Renal cortical epithelial cell (primary cell): ENCODE data around the gene DLG2. TPM values are rescaled to one million over a fixed set of nuclear protein-coding genes. Genes with fewer than 3 reads are reported as not detected.
"Not testable (repeated sequence)": the region's sequence is repeated elsewhere in the genome, so short reads cannot be mapped to it uniquely, and the experiment has no call there.

ENCODE experiments used
- DNase-seq: peaks from one replicate; pipeline ENCODE4 v3.0.0-alpha.2; 2011; ENCODE audit warnings: low read depth
- total RNA-seq: library from RNA; depleted of rRNA; stranded (reverse); fragments of >200 nt; gene quantifications from 2 replicates; pipeline ENCODE4 v1.2.3, GENCODE V29; 2014

DLG2 gene
- total RNA-seq, 1 donor from 2014 or later, result 0.85 TPM

- DNase-seq, result no peak
Observed at GRCh38 chr11:84837402-84838069, 789.6 kb downstream of the DLG2 start.

GRCh38 chr11:84836371-84836770, 790.8 kb downstream of the DLG2 start:
- DNase-seq, result no peak

- DNase-seq, result no peak
Observed at GRCh38 chr11:84833488-84834088, 793.6 kb downstream of the DLG2 start.

DNA sequence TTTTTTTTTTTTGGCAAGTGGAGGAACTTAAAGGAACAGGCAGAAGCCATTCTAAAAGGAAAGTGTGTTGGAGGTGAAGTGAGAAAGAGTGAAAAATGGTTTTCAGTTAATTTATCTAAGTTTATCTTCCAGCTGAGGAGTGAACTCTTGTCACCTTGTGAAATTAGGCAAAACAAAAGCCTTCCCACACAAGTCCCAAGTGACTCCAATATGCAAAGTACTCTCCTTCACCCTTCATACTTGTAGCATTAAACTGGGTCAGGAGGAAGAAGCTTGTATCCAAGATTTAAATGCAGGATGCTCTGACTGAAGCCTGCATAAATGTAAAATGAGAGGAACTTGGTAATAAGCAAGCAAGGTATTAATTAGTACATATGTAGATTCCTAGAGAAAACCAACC, 796.8 kb downstream of the DLG2 start:
- no peak for DNase-seq

DNA sequence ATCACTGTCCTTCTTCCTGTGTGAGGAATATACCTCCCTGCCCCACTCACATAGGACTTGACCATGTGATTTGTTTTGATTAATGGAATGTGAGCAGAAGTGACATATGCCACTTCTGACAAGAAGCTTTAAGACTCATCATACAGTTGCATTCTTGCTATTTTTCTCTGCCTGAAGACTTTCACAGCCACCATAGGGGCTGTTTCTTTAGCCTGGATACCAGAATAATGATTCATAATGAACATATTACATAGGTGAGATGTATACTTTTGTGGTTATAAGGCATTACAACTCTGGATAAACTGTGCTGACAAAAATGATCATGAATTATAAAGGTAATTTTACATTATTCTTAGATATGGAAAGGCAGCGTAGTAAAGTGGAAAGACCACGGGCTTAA, 798.0 kb downstream of the DLG2 start:
- DNase-seq, result no peak

DNA sequence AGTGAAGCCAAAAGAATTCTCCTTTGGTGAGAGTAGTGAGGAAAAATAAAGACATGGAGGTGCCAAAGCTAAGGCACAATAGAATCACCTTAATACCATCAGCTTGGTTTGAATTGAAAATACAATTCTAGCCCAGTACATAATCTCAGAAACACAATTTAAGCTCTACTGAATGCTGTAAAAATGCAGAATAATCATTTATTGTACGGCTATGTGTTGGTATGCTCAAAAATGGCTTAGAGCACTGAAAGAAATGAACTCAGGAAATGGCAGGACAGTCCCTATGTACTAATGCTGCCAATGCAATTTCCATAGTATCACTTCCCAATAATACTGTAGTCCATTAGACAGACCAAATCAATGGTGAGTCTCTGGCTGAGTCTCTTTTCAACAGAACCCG, 798.5 kb downstream of the DLG2 start:
- no peak for DNase-seq

DNA sequence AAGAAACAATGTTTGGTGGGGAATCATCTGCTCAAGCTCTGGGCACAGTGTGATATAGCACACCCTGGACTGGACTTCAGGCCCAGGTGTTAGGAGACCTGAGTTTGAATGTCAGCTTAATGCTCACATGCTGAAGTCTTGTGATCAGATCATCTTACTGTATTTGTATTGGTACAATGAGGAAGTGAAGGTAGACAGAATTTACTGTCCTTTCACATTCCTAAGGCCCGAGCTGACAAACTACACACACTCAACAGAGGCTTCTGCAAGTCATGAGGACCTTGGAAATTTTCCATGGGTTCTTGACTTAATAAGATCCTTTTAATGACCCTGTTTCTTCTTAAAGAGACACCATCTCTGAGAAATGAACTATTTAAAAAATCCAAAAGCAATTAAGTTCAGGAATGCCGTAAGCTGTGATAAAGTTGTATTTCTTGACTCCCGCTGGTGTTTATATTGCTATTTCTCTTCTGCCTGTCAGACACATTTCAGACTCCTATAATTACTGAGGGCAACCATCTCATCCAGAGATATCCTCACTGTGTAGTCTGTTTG, 802.0 kb downstream of the DLG2 start:
- no peak for DNase-seq

DNA sequence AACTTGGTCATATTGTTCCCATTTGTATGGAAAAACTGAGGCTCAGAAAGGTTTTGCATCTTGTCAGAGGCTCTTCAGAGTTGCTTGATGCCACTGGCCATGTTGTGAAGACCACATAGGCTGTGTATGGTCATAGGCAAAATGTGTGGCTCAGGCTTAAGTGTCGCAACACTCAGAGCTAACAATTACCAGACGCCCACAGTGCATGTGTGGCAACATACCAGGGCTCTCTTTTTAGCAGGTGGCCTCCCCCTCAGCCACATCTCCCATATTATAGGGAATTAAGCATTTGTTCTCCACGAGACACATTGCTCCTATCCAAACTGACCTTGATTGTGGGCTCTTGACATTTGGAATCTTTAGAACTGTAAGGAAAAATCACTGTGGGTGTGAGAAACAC, 802.5 kb downstream of the DLG2 start:
- peak; percentile 31 for DNase-seq

DNA sequence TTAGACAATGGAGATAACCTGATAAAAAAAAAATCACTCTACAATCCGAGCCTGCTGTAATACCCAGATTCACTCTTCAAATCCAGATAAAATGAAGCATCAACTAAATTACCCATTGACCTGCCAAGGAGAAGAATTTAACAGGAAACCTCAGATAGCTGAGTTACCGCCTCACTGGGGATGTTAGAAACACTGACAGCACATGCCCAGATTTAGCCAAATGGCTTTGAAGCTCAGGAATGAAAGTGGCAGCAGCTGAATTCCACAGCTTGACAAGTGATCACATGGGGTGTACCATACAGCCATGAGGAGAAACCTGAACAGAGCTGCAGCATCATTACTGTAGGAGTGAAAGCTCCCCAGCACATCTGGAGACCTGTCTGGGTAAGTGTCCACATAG, 807.6 kb downstream of the DLG2 start:
- no peak for DNase-seq

DNA sequence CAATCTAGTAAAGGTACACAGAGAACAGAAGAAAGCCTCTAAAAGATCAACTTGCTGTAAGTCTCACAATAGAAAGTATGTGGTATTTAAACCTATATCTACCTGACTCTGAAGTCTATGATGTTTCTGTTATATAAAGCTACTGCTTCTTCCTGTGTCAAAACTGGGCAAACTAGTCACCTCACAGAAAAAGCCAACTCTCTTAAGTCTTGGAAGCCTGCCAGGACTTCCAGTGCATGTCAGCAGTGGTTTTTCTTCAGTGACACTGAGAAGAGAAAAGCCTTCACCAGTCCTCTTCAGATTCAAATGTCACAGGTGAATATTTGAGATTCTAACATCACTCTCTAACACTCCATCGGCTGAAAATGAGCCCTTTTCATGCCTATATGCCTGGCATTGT, 808.0 kb downstream of the DLG2 start:
- DNase-seq, result peak; percentile 22

GRCh38 chr11:84817998-84818397, 809.1 kb downstream of the DLG2 start:
- peak; percentile 29 for DNase-seq

DNA sequence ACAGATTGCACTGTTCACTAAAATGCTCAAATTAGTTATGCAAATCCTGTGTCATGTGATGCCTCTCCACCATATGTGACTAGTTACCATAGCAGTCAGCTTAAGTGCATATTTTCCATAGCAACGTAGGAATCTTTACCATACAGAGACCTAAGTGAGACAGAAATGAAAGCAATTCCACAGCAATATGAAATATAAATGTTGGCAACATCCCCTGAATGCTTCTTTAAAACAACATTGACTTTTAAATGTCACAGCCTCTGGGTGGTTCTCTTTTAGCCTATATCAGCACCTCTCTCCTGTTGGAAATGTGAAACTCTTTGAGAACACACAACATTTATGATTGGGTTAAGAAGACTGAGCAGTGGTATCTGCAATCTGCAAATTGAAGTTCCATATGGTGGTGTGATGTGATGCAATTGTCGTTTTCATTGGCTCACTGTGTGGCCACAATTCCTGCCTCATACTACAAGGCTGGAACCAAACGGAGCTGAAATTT, 814.6 kb downstream of the DLG2 start:
- DNase-seq, result no peak

GRCh38 chr11:84806354-84806753, 820.8 kb downstream of the DLG2 start:
- no peak for DNase-seq

- DNase-seq, result no peak
Observed at GRCh38 chr11:84804041-84804440, 823.1 kb downstream of the DLG2 start.

DNA sequence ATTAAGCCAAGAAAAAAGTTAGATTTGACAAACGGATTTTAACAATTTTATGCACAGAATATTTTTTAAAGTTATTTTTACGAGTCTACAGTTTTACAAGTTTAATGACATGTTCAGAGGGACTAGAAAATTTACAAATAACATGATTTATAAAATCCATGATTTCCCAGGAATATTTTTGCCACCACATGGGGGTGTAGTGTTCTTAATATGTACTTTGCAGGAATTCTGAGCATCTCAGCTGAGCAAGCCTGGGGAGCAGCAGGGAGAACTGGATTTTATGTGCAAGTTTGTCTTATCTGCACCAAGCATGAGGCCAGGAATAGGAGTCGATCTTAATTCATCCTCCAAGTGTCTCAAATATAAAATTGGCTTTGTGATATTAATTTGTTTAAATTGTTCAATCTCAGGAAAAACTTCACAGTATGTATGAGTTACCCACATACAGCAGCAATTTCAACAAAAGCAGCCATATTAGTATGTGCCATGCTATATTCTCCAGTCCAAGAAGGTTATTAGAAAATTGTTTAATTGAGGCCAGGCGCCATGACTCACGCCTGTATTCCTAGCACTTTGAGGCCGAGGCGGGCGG, 826.3 kb downstream of the DLG2 start:
- DNase-seq, result peak; percentile 25

- no peak for DNase-seq
Observed at GRCh38 chr11:84799112-84799511, 828.0 kb downstream of the DLG2 start.

DNA sequence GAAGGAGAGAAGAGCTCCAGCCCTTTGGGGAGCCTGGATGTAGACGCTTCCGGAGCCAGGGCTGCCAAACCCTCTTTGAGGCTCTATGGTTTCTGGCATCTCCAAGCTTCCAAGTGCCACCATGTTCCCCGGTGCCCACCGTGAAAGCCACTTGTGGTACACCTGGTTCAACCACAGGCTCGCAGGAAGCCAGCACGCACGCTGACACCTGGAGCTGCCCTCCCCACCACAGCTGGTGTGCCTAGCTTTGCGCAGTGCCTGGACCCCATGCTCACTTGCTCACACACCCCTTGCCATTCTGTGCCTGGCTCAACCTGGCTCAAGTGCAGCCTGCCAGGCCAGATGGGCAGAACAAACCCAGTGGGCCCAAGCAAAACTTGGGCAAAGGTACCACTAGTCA, 831.4 kb downstream of the DLG2 start:
- DNase-seq, result no peak

DNA sequence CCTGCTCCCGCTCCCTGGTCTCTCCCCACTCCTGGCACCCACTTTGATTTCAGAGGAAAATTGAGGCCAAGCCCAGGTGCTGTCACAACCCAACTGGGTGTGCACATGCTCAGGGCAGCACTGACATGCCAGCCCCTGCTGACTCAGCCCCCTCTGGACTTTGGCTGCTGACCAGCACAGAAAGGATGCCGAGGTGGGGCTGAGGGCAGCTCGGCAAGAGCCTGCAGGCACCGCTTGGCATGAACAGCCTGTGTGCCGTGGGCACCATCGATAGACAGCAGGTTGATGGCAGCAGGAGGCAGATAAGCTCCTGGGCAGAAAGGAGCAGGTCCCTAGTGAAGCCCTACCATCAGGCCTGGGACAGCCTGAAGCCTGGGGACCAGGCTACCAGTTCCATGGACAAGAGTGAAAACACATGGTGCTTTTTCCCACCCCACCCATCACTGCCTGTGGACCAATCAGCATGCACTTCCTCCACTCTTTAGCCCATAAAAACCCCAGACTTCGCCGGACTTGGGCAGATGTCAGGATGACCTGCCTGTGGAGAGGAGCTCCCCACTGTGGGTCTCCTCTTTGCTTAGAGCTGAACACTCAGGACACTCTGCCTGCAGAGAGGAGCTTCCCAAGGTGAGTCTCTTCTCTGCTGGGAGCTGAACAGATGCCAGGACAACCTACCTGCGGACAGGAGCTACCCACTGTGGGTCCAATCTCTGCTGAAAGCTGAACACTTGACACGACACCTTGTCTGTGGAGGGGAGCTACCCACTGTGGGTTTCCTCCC, 832.3 kb downstream of the DLG2 start:
- DNase-seq, result no peak

GRCh38 chr11:84793318-84793717, 833.8 kb downstream of the DLG2 start:
- DNase-seq, result no peak

- no peak for DNase-seq
Observed at GRCh38 chr11:84790849-84791427, 836.2 kb downstream of the DLG2 start.

- DNase-seq, result peak; percentile 22
Observed at GRCh38 chr11:84788220-84788619, 838.9 kb downstream of the DLG2 start.

DNA sequence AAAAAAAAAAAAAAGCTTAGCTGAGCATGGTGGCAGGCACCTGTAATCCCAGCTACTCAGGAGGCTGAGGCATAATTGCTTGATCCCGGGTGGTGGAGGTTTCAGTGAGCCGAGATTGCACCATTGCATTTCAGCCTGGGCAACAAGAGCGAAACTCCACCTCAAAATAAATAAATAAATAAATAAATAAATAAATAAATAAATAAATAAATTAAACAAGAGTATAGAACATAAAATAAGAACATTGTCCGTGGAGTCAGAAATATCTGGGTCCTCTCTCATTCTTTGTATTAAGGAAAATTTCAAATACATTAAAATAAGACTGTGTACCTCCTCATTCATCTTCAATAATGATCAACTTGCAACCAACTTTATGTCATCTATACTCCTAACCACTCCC, 843.0 kb downstream of the DLG2 start:
- DNase-seq, result not testable (repeated sequence)
